Heart left ventricle (tissue), 13 donors: ENCODE results near the gene IGSF8.

Experiments
- CTCF ChIP-seq, 12 donors: fragments of 200-600 bp; sonication (generic) in 4 of 12; IDR thresholded peaks; one replicate each; pipeline versions ENCODE4 v1.5.0 to v1.8.0; 2018 to 2022; ENCODE audit warnings: antibody characterized with exemption in 12 of 12, mild to moderate bottlenecking in 5 of 12
- POLR2A ChIP-seq, 2 donors: fragments of 450-650 bp; IDR thresholded peaks; one replicate each; pipeline ENCODE4 v1.6.1; 2017; ENCODE audit warnings: antibody characterized with exemption in 2 of 2, mild to moderate bottlenecking in 2 of 2, moderate library complexity in 2 of 2
- donor health status: ischemic (EF 13 %, LVEDD 7.1; RV severe dilation, severe dysfunction).
- donor health status: DM: no; HTN: yes; CAD: no.
- donor health status: DM: no; HTN: no; CAD: no.
- donor health status: ischemic (EF 25% LVEDD 6.9; RV normal size, moderate dysfunction).
- donor health status: ischemic (EF 25% LVEDD 5.7; RV mildly dilated, moderate dysfunction).
- donor health status: ischemic (EF 35%, LVEDD 5.7; RV mildly dilated, moderate dysfunction).
- donor health status: nonischemic (EF 11% LVEDD 7.7; RV severe dilation, severe dysfunction).
- donor health status: DM: yes; HTN: yes; CAD: no.
- donor health status: PGD.
- donor health status: ischemic (EF 29% LVEDD 5.4; RV normal size, mild dysfunction).
- donor health status: nonischemic (EF 23%, LVEDD 6.1; RV moderate dilation, normal function).

GRCh38 chr1:160082487-160082886 lies 15.9 kb downstream of the IGSF8 start:
- TF ChIP-seq CTCF (IDR thresholded peaks at IDR 0.05), result no peak
- TF ChIP-seq POLR2A (IDR thresholded peaks at IDR 0.05), result no peak
